ENCODE measurements around the gene RUSF1. TPM values are rescaled to one million over a fixed set of nuclear protein-coding genes. Genes with fewer than 3 reads are reported as not detected.
A peak's percentile ranks its signal among the peaks of the same experiment; 100 is the strongest.

The RUSF1 gene
- total and polyA plus RNA-seq, 9 of the 15 experiments (the other 6 are each of a cell fraction or from before 2014, with no cell fraction given): 0.80 to 52.8 (median 27.6) TPM

GRCh38 chr16:31476303-31477219, 31.6 kb downstream of the RUSF1 start (continued):
- peak; percentile 34 for TF ChIP-seq VEZF1 (CRISPR knock-in tag; IDR thresholded peaks at IDR 0.05)
- TF ChIP-seq MBD1 (CRISPR knock-in tag; IDR thresholded peaks at IDR 0.05): no peak

GRCh38 chr16:31475946-31476302, 32.3 kb downstream of the RUSF1 start:
- H4K20me1 ChIP-seq (replicated peaks; ENCODE audit: control insufficient read depth, insufficient read depth, low read length): no peaks in the 10 kb centered on the region
- in situ Hi-C loops (cut with MboI): no loop called here
- no peaks in the 10 kb centered on the region for H3K9me3 ChIP-seq (replicated peaks; ENCODE audit: control insufficient read depth, insufficient read depth, low read depth, low read length)
- no peak for TF ChIP-seq TEAD4 (IDR thresholded peaks at IDR 0.05; ENCODE audit: low read length)
- TF ChIP-seq TEAD4 (CRISPR knock-in tag; IDR thresholded peaks at IDR 0.05; ENCODE audit: borderline replicate concordance): no peak
- TF ChIP-seq USF1 (CRISPR knock-in tag; IDR thresholded peaks at IDR 0.05): 0 out of 2 replicates have a peak, but pooled peaks have one; percentile 27
- no peak for TF ChIP-seq KLF1 (tag; IDR thresholded peaks at IDR 0.05)
- TF ChIP-seq HSF4 (CRISPR knock-in tag; IDR thresholded peaks at IDR 0.05; ENCODE audit: borderline replicate concordance): no peak
- TF ChIP-seq ZKSCAN1 (IDR thresholded peaks at IDR 0.05; ENCODE audit: low read depth, low read length): no peak
- TF ChIP-seq MCM3 (IDR thresholded peaks at IDR 0.05): no peak
- no peak for TF ChIP-seq ARNT (IDR thresholded peaks at IDR 0.05)
- no peak for TF ChIP-seq PHTF2 (CRISPR knock-in tag; IDR thresholded peaks at IDR 0.05)
- TF ChIP-seq TBL1XR1 (IDR thresholded peaks at IDR 0.05; ENCODE audit: low read length in 2 of 2): no peak
- peak; percentile 39; the same call in 1 of the 2 replicates for TF ChIP-seq BHLHE40 (IDR thresholded peaks at IDR 0.05; ENCODE audit: low read length)
- TF ChIP-seq ZNF76 (CRISPR knock-in tag; IDR thresholded peaks at IDR 0.05; ENCODE audit: borderline replicate concordance): no peak
- no peak for TF ChIP-seq ZNF431 (CRISPR knock-in tag; IDR thresholded peaks at IDR 0.05)
- TF ChIP-seq SUPT5H (IDR thresholded peaks at IDR 0.05): no peak
- TF ChIP-seq ZNF77 (CRISPR knock-in tag; IDR thresholded peaks at IDR 0.05): no peak
- no peak for TF ChIP-seq SRSF7 (optimal IDR thresholded peaks at IDR 0.05; ENCODE audit: low read depth, low read length)
- TF ChIP-seq XRCC4 (IDR thresholded peaks at IDR 0.05; ENCODE audit: extremely low read depth, insufficient read depth, insufficient read length): no peak

More at GRCh38 chr16:31475946-31476302, 32.3 kb downstream of the RUSF1 start:
- CTCF ChIA-PET (ENCODE audit: low intra/inter-chr PET ratio): no interaction called here
- intact Hi-C loops (cut with micrococcal nuclease): no loop called here
- Histone ChIP-seq H3K27ac (ENCODE audit: extremely low read depth, low read depth, low read length) (peak overlapping the region; percentile 48; the same call in 1 of the 3 replicates), H3K4me1 (replicated peaks in 1 of 2; ENCODE audit: control insufficient read depth in 2 of 2, insufficient read depth in 2 of 2, low read length in 2 of 2) (peaks cover 35 to 68% of the 10 kb centered on the region in 2 experiments), H3K9ac (ENCODE audit: insufficient read depth in 1 of 2, low read depth in 2 of 2, low read length in 2 of 2) (no peak overlapping the region), H3K4me2 (ENCODE audit: insufficient read depth, low read length) (peak overlapping the region; percentile 74; the same call in 1 of the 2 replicates), H3K79me2 (ENCODE audit: control insufficient read depth, insufficient read depth, low read length) (no peaks in the 10 kb centered on the region), H2AFZ (ENCODE audit: low read depth, low read length) (peak overlapping the region; percentile 78), H3K36me3 (ENCODE audit: control insufficient read depth, insufficient read depth, low read length) (no peaks in the 10 kb centered on the region), H3K9me1 (ENCODE audit: control insufficient read depth, insufficient read depth, low read length) (no peaks in the 10 kb centered on the region), H3K4me3 (no peak overlapping the region), H3K27me3 (ENCODE audit: control insufficient read depth in 2 of 2, insufficient read depth in 2 of 2, low read length in 2 of 2) (no peaks in the 10 kb centered on the region)
- BruUV-seq (replicated peaks): no TSS peak
- 72% methylated on average over 16 of the region's 26 CpGs for WGBS (ENCODE audit: insufficient coverage, low coverage, missing lambda C conversion rate)
- no peak for ATAC-seq
- POLR2A ChIA-PET: interaction anchor here (0.7 to 1.0 kb wide), 2 partner anchors 15 to 452 kb away, joined by 3 read pairs; no protein-coding TSS in a partner anchor
- DNase-seq (ENCODE audit: extremely low read depth in 1 of 4, low spot score in 3 of 4): peak; percentile 36 to 48 (median 45)
- no peak for FAIRE-seq

Measured in K562 (cell line).